Measurements from ENCODE around the gene P2RX6. TPM values are rescaled to one million over a fixed set of nuclear protein-coding genes. Genes with fewer than 3 reads are reported as not detected.
A peak's percentile ranks its signal among the peaks of the same experiment; 100 is the strongest.

P2RX6 gene
- polyA plus RNA-seq, 3 donors from 2014 or later = not detected

DNA sequence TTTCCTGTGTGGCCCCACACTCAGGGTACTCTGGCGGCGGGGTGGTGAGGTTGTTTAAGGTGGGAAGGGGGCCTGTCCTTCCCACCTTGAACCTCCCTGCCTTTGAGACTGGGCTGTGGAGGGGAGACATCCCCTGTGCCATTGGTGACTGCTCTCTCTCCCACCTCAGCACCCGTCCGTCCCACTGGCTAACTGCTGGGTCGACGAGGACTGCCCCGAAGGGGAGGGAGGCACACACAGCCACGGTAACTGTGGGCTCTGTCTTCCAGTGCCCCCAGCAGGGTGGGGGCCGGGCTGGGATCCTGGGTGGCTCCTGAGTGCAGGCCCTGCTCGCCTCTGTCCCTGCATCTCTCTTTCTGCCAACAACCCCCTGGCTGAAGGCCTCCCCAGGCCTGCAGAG is 7.5 kb downstream of the P2RX6 start:
- Mint-ChIP-seq H3K9me3 (no peaks in the 10 kb centered on the region), H3K4me3 (no peak overlapping the region), H3K27ac (no peak overlapping the region), H3K4me1 (peaks cover 6 to 8% of the 10 kb centered on the region in 2 donors), H3K27me3 (ENCODE audit: low read depth in 3 of 3) (peaks cover 0 to 7% (median 0%) of the 10 kb centered on the region in 3 donors), H3K36me3 (no peaks in the 10 kb centered on the region)
- no peak for DNase-seq

DNA sequence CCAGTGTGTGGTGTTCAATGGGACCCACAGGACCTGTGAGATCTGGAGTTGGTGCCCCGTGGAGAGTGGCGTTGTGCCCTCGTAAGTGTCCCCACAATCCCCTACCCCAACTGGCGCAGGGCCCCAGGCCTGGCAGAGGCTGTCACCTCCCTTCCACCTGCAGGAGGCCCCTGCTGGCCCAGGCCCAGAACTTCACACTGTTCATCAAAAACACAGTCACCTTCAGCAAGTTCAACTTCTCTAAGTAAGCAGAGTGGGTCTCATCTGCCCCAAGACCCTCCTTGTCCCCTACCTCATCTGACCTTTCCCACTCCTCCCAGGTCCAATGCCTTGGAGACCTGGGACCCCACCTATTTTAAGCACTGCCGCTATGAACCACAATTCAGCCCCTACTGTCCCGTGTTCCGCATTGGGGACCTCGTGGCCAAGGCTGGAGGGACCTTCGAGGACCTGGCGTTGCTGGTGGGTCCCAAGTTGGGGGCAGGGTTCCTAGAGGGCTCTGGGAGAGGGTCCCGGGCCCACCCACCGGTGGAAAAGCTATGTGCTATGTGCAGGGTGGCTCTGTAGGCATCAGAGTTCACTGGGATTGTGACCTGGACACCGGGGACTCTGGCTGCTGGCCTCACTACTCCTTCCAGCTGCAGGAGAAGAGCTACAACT is 8.1 kb downstream of the P2RX6 start:
- H3K4me1 Mint-ChIP-seq = peaks cover 6 to 8% of the 10 kb centered on the region in 2 donors
- no peak overlapping the region for H3K27ac Mint-ChIP-seq
- DNase-seq = no peak
- no peak overlapping the region for H3K4me3 Mint-ChIP-seq
- H3K36me3 Mint-ChIP-seq = no peaks in the 10 kb centered on the region
- peaks cover 0 to 7% (median 0%) of the 10 kb centered on the region in 3 donors for H3K27me3 Mint-ChIP-seq (ENCODE audit: low read depth in 3 of 3)
- H3K9me3 Mint-ChIP-seq = no peaks in the 10 kb centered on the region

DNA sequence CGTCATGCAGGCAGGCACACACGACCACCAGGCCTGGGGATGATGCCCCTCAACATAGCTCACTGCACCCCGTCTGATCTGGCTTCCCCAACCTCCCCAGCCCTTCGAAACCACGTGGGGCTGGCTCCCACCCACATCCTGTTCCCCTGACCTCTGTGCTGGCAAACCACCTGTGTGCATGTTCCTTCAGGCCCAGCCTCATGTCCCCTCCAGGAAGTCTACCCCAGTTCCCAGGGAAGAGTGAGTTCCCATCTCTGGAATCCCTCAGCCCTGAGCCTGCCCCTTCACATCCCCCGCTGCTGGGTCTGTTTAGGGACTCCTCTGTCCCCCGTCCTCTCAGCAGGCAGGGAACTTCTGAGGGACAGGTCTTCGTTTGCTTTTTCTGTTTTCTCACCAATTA is 10.3 kb downstream of the P2RX6 start:
- H3K4me1 Mint-ChIP-seq = peaks cover 6 to 8% of the 10 kb centered on the region in 2 donors
- peak overlapping the region in 3 of 6 donors; percentile 40 to 66 (median 45) for H3K27ac Mint-ChIP-seq
- no peaks in the 10 kb centered on the region for H3K36me3 Mint-ChIP-seq

DNA sequence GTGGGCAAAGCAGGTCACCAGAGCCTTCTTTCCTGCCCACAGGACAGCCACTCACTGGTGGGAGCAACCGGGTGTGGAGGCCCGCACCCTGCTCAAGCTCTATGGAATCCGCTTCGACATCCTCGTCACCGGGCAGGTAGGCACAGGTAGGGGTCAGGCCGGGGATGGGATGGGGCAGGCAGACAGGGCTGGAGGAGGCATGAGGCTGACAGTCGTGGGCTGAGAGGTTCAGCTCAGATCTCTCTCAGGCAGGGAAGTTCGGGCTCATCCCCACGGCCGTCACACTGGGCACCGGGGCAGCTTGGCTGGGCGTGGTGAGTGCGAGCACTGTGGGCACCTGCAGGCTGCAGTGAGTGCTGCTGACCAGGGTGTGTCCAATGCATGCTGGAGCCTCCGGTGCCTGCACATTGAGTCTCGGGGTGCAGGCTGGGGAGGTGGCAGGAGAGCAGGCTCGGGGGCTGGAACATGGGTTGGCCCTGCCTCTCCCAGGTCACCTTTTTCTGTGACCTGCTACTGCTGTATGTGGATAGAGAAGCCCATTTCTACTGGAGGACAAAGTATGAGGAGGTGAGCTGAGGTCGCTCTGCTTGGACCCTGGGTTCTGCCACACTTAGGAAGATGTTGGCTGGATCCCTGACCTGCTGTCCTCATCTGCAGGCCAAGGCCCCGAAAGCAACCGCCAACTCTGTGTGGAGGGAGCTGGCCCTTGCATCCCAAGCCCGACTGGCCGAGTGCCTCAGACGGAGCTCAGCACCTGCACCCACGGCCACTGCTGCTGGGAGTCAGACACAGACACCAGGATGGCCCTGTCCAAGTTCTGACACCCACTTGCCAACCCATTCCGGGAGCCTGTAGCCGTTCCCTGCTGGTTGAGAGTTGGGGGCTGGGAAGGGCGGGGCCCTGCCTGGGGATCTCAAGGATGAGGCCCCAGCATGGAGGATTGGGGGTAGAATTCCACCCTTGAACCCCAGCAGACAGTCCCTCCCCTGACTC is 11.1 kb downstream of the P2RX6 start:
- Mint-ChIP-seq H3K4me1 (peaks cover 6 to 8% of the 10 kb centered on the region in 2 donors), H3K9me3 (no peaks in the 10 kb centered on the region), H3K36me3 (no peaks in the 10 kb centered on the region), H3K4me3 (no peak overlapping the region), H3K27me3 (ENCODE audit: low read depth in 3 of 3) (peaks cover 0 to 8% (median 3%) of the 10 kb centered on the region in 3 donors), H3K27ac (peak overlapping the region in 2 of 6 donors; percentile 45 to 62)
- no peak for DNase-seq

More for the DNA sequence above, 10.3 kb downstream of the P2RX6 start:
- no peak overlapping the region for H3K4me3 Mint-ChIP-seq
- no peak for DNase-seq
- no peaks in the 10 kb centered on the region for H3K9me3 Mint-ChIP-seq
- H3K27me3 Mint-ChIP-seq (ENCODE audit: low read depth in 3 of 3) = peaks cover 0 to 7% (median 3%) of the 10 kb centered on the region in 3 donors

DNA sequence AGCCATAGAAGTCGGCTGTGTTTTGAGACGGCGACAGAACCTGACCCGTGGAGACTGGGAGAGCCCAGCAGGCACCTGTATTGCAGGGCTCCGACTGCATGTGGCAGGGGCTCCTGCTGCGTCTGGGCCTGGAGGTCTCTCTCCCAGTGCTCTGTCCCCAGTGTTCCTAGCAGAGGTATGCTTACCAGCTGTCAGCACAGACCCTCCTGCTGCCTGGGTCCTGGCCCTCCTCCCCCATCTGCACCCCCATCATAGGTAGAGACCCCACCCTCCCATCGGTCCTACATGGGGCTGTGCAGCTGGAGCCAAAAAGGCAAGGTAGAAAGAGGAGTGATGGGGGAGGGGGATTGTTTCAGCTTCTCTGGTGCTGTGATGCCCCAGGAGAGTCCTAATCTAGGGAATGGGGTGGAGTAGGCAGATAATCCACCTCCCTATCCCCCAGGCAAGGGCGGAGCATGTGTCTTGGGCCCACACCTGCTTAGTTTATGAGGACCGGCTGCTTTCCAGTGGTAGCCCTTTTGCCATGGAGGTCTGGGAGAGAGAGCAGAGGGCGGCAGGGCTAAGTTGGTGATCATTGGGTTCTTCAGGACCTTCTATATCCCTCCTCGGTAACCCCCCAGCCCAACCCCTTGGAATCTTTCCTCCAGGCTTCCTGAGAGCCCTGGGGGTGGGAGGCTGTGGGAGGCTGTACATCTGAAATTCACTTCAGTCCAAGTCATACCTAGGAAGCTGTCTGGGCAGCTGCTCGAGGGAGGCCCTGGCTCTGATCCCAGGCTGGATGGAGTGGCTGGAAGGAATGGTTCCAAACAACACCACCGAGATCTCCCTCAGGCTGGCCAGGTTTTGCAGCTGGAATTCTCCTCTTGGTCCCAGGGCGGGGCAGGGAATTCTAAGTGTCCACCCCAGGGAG is 12.1 kb downstream of the P2RX6 start:
- Mint-ChIP-seq H3K27me3 (ENCODE audit: low read depth in 3 of 3) (peaks cover 2 to 8% (median 3%) of the 10 kb centered on the region in 3 donors), H3K9me3 (no peaks in the 10 kb centered on the region), H3K4me1 (peaks cover 6 to 8% of the 10 kb centered on the region in 2 donors), H3K4me3 (no peak overlapping the region), H3K36me3 (no peaks in the 10 kb centered on the region), H3K27ac (peak overlapping the region in 1 of 6 donors; percentile 12)
- no peak for DNase-seq

DNA sequence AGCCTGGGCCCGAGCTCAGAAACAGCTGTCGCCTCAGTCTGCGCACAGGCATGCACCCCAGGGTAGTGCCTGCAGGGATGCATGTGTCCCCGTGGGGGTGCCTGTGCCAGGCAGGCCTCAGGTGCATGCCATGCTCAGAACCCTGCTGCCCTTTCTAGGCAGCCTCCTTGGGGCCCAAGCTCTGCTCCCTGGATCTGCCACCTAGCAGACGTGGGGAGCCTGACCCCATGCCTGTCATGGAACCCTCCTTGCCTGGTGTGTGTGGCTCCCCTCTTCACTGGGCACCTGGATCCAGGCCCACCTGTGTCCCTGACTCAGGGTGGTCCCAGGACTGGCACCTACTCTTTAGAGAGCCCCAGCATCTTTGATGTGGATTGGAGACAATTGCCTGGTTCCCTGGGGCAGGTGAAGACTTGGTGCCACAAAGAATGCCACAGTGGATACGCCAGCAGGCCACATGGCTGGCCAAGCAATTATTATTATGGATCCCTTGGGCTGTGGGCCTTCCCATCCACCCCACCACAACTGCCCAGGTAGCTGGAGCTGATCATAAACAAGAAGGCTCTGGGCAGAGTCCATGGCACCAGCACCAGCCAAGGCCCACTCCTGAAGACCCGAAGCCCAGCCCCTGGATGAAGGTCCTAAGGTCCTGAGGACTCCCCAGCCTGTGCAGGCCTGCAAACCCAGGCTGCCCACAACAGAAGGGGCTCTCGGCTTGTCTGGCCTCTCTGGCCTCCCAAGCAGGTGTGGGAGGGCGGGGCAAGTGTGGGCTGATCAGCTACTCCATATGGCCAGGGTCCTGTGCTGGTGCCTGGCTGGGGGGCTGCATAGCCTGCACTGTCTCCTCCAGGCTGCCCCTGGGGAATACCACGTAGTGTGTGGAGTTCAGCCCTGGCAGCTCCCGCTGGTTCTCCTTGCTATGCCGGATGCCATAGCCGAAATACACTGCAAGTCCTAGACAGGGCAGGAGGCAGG is 13.6 kb downstream of the P2RX6 start:
- no peaks in the 10 kb centered on the region for H3K9me3 Mint-ChIP-seq
- no peaks in the 10 kb centered on the region for H3K36me3 Mint-ChIP-seq
- H3K4me1 Mint-ChIP-seq = peaks cover 6 to 8% of the 10 kb centered on the region in 2 donors
- no peak overlapping the region for H3K27ac Mint-ChIP-seq
- peaks cover 2 to 8% (median 3%) of the 10 kb centered on the region in 3 donors for H3K27me3 Mint-ChIP-seq (ENCODE audit: low read depth in 3 of 3)
- no peak for DNase-seq
- H3K4me3 Mint-ChIP-seq = no peak overlapping the region

DNA sequence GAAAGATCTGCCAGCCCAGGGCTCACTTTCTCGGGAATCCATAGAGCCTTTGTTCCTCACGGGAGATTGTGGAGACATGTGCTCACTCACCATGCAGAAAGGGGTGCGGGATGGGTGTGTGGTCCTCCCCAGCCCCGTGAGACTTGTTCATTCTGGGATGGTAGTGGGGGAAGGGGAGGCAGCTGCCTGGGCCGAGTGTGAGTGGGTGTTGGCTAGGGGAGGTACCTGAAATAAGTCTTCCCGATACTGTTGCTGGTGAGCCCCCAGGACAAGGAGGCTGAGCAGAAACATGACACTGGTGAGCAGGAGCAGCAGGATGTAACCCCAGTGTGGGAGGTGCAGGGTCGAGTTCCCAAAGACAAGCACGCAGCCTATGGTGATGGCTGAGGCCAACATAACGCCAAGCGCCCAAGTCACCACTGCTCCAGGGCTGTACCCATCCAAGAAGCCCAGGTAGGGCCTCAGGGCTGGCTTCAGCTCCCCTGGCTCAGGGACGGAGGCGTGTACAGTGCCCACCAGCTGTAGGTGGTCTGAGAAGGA is 14.6 kb downstream of the P2RX6 start:
- no peaks in the 10 kb centered on the region for H3K9me3 Mint-ChIP-seq
- H3K36me3 Mint-ChIP-seq = no peaks in the 10 kb centered on the region
- no peak overlapping the region for H3K4me3 Mint-ChIP-seq
- no peak for DNase-seq
- no peak overlapping the region for H3K27ac Mint-ChIP-seq
- peaks cover 6 to 8% of the 10 kb centered on the region in 2 donors for H3K4me1 Mint-ChIP-seq
- H3K27me3 Mint-ChIP-seq (ENCODE audit: low read depth in 3 of 3) = peaks cover 3 to 8% (median 6%) of the 10 kb centered on the region in 3 donors

DNA sequence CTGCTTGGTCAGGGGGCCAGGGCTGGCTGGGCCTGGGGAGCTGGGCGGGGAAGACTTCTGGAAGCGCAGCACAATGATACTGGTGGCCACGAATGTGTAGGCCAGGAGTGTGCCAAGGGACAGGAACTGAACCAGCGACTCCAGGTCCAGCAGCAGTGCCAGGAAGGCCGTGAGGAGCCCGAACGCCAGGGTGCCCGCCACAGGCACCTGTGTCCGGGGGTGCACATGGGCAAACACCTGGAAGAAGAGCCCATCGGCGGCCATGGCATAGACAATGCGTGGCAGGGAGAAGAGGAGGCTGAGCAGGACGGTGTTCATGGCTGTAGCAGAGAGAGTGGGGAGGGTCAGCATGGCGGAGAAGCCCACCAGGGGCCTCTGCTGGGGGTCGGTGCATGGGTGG is 15.1 kb downstream of the P2RX6 start:
- DNase-seq = no peak
- peaks cover 4 to 8% (median 6%) of the 10 kb centered on the region in 3 donors for H3K27me3 Mint-ChIP-seq (ENCODE audit: low read depth in 3 of 3)
- no peaks in the 10 kb centered on the region for H3K9me3 Mint-ChIP-seq
- no peaks in the 10 kb centered on the region for H3K36me3 Mint-ChIP-seq
- H3K4me1 Mint-ChIP-seq = peaks cover 5 to 7% of the 10 kb centered on the region in 2 donors
- peak overlapping the region in 1 of 5 donors; percentile 13 for H3K4me3 Mint-ChIP-seq
- H3K27ac Mint-ChIP-seq = no peak overlapping the region

DNA sequence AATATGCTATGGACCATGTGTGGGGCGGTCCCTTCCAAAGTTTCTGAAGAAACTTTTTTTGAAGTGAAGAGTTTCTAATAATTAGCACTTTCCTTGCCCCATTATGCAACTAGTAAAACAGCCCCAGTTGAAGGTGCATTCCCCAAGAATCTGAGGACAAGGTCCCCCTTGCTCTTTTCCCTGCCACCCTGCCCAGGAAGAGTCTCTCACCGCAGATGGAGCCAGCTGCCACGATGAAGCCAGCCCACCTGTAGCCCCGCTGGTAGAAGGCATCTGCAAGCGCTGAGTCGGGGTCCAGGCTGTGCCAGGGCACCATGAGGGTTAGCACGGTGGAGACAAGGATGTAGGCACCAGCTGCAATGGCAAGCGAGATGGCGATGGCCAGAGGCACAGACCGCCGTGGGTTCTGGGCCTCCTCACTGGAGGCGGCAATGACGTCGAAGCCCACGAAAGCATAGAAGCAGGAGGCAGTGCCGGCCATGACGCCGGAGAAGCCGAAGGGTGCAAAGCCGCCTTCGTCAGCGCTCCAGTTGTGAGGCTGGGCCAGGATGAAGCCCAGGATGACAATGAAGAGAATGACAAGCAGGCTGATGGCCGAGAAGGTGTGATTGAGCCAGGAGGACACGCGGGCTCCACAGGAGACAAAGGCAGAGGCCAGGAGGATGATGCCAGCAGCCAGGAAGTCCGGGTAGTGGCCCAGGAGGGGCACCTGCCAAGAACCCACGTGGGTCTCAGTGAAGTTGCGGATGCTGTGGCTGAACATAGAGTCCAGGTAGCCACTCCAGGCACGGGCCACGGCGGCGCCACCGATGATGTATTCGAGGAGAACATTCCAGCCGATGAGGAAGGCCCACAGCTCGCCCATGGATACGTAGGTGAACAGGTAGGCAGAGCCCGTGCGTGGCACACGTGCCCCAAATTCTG is 15.9 kb downstream of the P2RX6 start:
- Mint-ChIP-seq H3K4me1 (no peaks in the 10 kb centered on the region), H3K9me3 (no peaks in the 10 kb centered on the region), H3K4me3 (peak overlapping the region in 1 of 5 donors; percentile 8), H3K27me3 (ENCODE audit: low read depth in 3 of 3) (peaks cover 4 to 6% (median 4%) of the 10 kb centered on the region in 3 donors), H3K36me3 (no peaks in the 10 kb centered on the region), H3K27ac (no peak overlapping the region)
- DNase-seq = no peak

DNA sequence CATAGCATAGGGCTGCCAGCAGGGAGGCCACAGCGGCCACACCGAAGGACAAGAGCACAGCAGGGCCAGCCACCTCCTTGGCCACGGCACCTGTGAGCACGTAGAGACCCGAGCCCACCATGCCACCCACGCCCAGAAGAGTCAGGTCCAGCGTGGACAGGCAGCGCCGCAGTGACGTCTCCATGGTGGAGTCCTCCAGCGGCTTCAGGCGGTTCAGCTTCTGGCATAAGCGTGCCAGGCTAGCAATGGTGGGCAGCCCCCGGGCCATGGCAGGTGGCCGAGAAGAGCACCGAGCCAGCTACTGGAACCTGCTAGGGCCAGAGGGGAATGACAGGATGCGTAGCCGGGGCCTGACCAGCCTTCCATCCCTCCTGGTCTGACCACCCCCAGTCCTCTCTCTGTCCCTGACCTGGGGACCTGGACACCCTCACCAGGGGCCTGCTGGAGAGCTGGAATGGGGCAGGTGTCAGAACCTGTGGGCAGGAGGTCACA is 16.6 kb downstream of the P2RX6 start:
- Mint-ChIP-seq H3K27ac (no peak overlapping the region), H3K4me1 (no peaks in the 10 kb centered on the region), H3K36me3 (no peaks in the 10 kb centered on the region), H3K4me3 (no peak overlapping the region), H3K9me3 (no peaks in the 10 kb centered on the region), H3K27me3 (ENCODE audit: low read depth in 3 of 3) (peaks cover 4 to 6% (median 4%) of the 10 kb centered on the region in 3 donors)
- no peak for DNase-seq

DNA sequence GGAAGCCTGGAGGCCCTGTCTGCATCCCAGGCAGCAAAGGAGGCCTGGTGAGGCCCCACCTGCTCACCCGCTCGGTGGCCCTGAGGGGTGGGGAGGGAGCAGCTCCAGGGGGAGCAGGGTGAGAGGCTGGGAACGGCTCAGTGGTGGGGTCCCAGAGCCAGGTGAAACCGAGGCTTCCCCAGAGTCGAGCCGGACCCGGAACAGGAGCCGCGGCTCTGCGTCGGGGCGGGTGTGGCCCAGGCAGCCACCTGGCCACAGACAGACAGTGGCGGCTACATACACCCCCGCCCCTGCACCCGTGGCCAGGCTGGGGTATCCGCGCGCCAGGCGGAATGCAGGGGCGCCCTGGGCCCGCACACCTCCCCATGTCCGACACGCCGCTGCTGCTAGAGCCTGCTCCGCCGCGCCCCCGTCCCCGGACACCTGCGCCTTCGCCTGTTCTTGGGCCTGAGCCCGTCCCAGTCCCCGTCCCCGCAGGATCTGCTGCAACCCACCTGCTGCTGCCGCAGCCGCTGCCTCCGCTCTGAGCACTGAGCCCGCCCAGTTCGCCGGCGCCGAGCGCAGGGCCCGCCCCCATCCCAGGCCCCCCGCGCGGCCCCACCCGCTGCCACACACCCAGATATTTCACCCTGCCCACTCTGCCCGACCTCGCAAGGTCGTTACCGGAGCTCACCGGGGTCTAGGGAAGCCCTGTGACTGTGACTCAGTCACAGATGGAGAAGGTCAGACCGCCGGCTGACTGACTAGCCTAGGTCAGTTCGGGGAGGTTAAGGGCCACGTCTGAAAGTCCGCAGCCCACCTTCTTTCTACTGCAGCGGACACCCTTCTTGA is 17.3 kb downstream of the P2RX6 start, which contains the start of gene SLC7A4:
TSS of gene SLC7A4 (minus strand) at position 525 of the 831 bp plus-strand sequence. CDS start 749 bp downstream, outside the sequence.
- peak within 1 kb of the TSS in 1 of 5 donors; percentile 65 for H3K4me3 Mint-ChIP-seq
- DNase-seq = no peak
- no peaks in the 10 kb centered on the region for H3K9me3 Mint-ChIP-seq
- H3K27me3 Mint-ChIP-seq (ENCODE audit: low read depth in 3 of 3) = peaks cover 4 to 6% (median 4%) of the 10 kb centered on the region in 3 donors
- no peaks in the 10 kb centered on the region for H3K4me1 Mint-ChIP-seq
- no peaks in the 10 kb centered on the region for H3K36me3 Mint-ChIP-seq
- no peak within 1 kb of the TSS for H3K27ac Mint-ChIP-seq
